ENCODE measurements around the gene SIN3B. TPM values are rescaled to one million over a fixed set of nuclear protein-coding genes. Genes with fewer than 3 reads are reported as not detected.

Gene SIN3B
- total and polyA plus RNA-seq, 9 of the 15 experiments (the other 6 are each of a cell fraction or from before 2014, with no cell fraction given), result 0.51 to 34.2 (median 14.3) TPM

DNA sequence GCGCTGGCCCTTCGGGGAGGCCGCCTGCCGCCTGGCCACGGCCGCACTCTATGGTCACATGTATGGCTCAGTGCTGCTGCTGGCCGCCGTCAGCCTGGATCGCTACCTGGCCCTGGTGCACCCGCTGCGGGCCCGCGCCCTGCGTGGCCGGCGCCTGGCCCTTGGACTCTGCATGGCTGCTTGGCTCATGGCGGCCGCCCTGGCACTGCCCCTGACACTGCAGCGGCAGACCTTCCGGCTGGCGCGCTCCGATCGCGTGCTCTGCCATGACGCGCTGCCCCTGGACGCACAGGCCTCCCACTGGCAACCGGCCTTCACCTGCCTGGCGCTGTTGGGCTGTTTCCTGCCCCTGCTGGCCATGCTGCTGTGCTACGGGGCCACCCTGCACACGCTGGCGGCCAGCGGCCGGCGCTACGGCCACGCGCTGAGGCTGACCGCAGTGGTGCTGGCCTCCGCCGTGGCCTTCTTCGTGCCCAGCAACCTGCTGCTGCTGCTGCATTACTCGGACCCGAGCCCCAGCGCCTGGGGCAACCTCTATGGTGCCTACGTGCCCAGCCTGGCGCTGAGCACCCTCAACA is 60.8 kb downstream of the SIN3B start (continued):
- TF ChIP-seq, protein P1, sequence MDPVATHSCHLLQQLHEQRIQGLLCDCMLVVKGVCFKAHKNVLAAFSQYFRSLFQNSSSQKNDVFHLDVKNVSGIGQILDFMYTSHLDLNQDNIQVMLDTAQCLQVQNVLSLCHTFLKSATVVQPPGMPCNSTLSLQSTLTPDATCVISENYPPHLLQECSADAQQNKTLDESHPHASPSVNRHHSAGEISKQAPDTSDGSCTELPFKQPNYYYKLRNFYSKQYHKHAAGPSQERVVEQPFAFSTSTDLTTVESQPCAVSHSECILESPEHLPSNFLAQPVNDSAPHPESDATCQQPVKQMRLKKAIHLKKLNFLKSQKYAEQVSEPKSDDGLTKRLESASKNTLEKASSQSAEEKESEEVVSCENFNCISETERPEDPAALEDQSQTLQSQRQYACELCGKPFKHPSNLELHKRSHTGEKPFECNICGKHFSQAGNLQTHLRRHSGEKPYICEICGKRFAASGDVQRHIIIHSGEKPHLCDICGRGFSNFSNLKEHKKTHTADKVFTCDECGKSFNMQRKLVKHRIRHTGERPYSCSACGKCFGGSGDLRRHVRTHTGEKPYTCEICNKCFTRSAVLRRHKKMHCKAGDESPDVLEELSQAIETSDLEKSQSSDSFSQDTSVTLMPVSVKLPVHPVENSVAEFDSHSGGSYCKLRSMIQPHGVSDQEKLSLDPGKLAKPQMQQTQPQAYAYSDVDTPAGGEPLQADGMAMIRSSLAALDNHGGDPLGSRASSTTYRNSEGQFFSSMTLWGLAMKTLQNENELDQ (CRISPR knock-in tag; IDR thresholded peaks at IDR 0.05; ENCODE audit: borderline replicate concordance), result peak; percentile 84; the same call in 1 of the 2 replicates
- TF ChIP-seq, protein P2, sequence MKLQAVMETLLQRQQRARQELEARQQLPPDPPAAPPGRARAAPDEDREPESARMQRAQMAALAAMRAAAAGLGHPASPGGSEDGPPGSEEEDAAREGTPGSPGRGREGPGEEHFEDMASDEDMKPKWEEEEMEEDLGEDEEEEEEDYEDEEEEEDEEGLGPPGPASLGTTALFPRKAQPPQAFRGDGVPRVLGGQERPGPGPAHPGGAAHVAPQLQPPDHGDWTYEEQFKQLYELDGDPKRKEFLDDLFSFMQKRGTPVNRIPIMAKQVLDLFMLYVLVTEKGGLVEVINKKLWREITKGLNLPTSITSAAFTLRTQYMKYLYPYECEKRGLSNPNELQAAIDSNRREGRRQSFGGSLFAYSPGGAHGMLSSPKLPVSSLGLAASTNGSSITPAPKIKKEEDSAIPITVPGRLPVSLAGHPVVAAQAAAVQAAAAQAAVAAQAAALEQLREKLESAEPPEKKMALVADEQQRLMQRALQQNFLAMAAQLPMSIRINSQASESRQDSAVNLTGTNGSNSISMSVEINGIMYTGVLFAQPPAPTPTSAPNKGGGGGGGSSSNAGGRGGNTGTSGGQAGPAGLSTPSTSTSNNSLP (IDR thresholded peaks at IDR 0.05; ENCODE audit: borderline replicate concordance, low read depth, low read length), result no peak
- no peak for TF ChIP-seq MYBL2 (IDR thresholded peaks at IDR 0.05; ENCODE audit: low read depth)
- no peak for TF ChIP-seq MYBL2 (CRISPR knock-in tag; IDR thresholded peaks at IDR 0.05; ENCODE audit: borderline replicate concordance)
- no peak for TF ChIP-seq ESRRA (IDR thresholded peaks at IDR 0.05; ENCODE audit: borderline replicate concordance, low read depth)
- 0 out of 2 replicates have a peak, but pooled peaks have one; percentile 44 for TF ChIP-seq SMAD3 (CRISPR knock-in tag; conservative IDR thresholded peaks at IDR 0.05)
- TF ChIP-seq, protein P3, sequence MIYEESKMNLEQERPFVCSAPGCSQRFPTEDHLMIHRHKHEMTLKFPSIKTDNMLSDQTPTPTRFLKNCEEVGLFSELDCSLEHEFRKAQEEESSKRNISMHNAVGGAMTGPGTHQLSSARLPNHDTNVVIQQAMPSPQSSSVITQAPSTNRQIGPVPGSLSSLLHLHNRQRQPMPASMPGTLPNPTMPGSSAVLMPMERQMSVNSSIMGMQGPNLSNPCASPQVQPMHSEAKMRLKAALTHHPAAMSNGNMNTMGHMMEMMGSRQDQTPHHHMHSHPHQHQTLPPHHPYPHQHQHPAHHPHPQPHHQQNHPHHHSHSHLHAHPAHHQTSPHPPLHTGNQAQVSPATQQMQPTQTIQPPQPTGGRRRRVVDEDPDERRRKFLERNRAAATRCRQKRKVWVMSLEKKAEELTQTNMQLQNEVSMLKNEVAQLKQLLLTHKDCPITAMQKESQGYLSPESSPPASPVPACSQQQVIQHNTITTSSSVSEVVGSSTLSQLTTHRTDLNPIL (CRISPR knock-in tag; IDR thresholded peaks at IDR 0.05), result 0 out of 2 replicates have a peak, but pooled peaks have one; percentile 6
- TF ChIP-seq, protein P4, sequence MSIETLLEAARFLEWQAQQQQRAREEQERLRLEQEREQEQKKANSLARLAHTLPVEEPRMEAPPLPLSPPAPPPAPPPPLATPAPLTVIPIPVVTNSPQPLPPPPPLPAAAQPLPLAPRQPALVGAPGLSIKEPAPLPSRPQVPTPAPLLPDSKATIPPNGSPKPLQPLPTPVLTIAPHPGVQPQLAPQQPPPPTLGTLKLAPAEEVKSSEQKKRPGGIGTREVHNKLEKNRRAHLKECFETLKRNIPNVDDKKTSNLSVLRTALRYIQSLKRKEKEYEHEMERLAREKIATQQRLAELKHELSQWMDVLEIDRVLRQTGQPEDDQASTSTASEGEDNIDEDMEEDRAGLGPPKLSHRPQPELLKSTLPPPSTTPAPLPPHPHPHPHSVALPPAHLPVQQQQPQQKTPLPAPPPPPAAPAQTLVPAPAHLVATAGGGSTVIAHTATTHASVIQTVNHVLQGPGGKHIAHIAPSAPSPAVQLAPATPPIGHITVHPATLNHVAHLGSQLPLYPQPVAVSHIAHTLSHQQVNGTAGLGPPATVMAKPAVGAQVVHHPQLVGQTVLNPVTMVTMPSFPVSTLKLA (conservative IDR thresholded peaks at IDR 0.05), result peak; percentile 57 to 76
- TF ChIP-seq FOXJ3 (CRISPR knock-in tag; IDR thresholded peaks at IDR 0.05), result no peak
- no peak for TF ChIP-seq ARHGAP35 (IDR thresholded peaks at IDR 0.05; ENCODE audit: partially characterized antibody)
- TF ChIP-seq ZNF766 (CRISPR knock-in tag; conservative IDR thresholded peaks at IDR 0.05), result no peak; the same call in 1 of the 2 replicates
- no peak for TF ChIP-seq ZNF764 (CRISPR knock-in tag; IDR thresholded peaks at IDR 0.05; ENCODE audit: low read depth)
- TF ChIP-seq NR1H2 (CRISPR knock-in tag; IDR thresholded peaks at IDR 0.05), result peak; percentile 93; the same call in 1 of the 2 replicates
- TF ChIP-seq ZNF76 (CRISPR knock-in tag; IDR thresholded peaks at IDR 0.05; ENCODE audit: borderline replicate concordance), result peak; percentile 82; the same call in 1 of the 2 replicates
- TF ChIP-seq, protein P5, sequence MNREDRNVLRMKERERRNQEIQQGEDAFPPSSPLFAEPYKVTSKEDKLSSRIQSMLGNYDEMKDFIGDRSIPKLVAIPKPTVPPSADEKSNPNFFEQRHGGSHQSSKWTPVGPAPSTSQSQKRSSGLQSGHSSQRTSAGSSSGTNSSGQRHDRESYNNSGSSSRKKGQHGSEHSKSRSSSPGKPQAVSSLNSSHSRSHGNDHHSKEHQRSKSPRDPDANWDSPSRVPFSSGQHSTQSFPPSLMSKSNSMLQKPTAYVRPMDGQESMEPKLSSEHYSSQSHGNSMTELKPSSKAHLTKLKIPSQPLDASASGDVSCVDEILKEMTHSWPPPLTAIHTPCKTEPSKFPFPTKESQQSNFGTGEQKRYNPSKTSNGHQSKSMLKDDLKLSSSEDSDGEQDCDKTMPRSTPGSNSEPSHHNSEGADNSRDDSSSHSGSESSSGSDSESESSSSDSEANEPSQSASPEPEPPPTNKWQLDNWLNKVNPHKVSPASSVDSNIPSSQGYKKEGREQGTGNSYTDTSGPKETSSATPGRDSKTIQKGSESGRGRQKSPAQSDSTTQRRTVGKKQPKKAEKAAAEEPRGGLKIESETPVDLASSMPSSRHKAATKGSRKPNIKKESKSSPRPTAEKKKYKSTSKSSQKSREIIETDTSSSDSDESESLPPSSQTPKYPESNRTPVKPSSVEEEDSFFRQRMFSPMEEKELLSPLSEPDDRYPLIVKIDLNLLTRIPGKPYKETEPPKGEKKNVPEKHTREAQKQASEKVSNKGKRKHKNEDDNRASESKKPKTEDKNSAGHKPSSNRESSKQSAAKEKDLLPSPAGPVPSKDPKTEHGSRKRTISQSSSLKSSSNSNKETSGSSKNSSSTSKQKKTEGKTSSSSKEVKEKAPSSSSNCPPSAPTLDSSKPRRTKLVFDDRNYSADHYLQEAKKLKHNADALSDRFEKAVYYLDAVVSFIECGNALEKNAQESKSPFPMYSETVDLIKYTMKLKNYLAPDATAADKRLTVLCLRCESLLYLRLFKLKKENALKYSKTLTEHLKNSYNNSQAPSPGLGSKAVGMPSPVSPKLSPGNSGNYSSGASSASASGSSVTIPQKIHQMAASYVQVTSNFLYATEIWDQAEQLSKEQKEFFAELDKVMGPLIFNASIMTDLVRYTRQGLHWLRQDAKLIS (CRISPR knock-in tag; IDR thresholded peaks at IDR 0.05), result peak; percentile 93
- no peak for TF ChIP-seq DDX20 (tag; IDR thresholded peaks at IDR 0.05; ENCODE audit: low read depth)
